ENCODE measurements around the gene PTPRR.

DNA sequence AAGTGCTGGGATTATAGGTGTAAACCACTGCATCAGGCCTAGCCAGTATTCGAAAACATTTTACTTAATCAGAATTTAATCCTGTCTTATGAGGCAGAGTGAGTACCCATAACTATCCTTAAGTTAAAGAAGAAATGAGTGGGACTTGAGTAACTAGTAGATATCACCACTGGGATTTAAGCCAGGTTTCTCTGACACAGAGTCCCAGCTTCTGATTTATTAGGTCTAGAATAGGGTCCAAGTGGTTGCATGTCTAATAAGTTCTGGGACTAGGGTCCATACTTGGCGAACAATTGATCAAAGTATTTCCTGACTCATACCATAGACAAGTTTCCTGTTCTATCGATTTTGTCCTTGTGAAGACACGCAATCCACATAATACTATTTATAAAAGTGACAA, 302.2 kb downstream of the PTPRR start:
- TF ChIP-seq, protein P1, sequence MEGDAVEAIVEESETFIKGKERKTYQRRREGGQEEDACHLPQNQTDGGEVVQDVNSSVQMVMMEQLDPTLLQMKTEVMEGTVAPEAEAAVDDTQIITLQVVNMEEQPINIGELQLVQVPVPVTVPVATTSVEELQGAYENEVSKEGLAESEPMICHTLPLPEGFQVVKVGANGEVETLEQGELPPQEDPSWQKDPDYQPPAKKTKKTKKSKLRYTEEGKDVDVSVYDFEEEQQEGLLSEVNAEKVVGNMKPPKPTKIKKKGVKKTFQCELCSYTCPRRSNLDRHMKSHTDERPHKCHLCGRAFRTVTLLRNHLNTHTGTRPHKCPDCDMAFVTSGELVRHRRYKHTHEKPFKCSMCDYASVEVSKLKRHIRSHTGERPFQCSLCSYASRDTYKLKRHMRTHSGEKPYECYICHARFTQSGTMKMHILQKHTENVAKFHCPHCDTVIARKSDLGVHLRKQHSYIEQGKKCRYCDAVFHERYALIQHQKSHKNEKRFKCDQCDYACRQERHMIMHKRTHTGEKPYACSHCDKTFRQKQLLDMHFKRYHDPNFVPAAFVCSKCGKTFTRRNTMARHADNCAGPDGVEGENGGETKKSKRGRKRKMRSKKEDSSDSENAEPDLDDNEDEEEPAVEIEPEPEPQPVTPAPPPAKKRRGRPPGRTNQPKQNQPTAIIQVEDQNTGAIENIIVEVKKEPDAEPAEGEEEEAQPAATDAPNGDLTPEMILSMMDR (IDR thresholded peaks at IDR 0.05; ENCODE audit: low read depth, low read length, missing input control), result no peak
- TF ChIP-seq, protein P2, sequence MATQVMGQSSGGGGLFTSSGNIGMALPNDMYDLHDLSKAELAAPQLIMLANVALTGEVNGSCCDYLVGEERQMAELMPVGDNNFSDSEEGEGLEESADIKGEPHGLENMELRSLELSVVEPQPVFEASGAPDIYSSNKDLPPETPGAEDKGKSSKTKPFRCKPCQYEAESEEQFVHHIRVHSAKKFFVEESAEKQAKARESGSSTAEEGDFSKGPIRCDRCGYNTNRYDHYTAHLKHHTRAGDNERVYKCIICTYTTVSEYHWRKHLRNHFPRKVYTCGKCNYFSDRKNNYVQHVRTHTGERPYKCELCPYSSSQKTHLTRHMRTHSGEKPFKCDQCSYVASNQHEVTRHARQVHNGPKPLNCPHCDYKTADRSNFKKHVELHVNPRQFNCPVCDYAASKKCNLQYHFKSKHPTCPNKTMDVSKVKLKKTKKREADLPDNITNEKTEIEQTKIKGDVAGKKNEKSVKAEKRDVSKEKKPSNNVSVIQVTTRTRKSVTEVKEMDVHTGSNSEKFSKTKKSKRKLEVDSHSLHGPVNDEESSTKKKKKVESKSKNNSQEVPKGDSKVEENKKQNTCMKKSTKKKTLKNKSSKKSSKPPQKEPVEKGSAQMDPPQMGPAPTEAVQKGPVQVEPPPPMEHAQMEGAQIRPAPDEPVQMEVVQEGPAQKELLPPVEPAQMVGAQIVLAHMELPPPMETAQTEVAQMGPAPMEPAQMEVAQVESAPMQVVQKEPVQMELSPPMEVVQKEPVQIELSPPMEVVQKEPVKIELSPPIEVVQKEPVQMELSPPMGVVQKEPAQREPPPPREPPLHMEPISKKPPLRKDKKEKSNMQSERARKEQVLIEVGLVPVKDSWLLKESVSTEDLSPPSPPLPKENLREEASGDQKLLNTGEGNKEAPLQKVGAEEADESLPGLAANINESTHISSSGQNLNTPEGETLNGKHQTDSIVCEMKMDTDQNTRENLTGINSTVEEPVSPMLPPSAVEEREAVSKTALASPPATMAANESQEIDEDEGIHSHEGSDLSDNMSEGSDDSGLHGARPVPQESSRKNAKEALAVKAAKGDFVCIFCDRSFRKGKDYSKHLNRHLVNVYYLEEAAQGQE (IDR thresholded peaks at IDR 0.05), result no peak

Measured in liver (tissue), 2 donors.